Measurements from ENCODE around the gene COL16A1.

Gene COL16A1

GRCh38 chr1:31695327-31695726, 8.5 kb downstream of the COL16A1 start:
- Histone ChIP-seq H3K27ac (ENCODE audit: low read depth, low read length) (no peak overlapping the region), H3K79me2 (ENCODE audit: control insufficient read depth, insufficient read depth, low read length, unreplicated experiment) (peaks cover 11% of the 10 kb centered on the region), H2AFZ (ENCODE audit: low read length, unreplicated experiment) (no peak overlapping the region), H3K36me3 (ENCODE audit: insufficient read depth, low read length) (peaks cover 11% of the 10 kb centered on the region; the same call in 1 of the 2 replicates), H3K4me3 (ENCODE audit: low read depth, low read length) (no peak overlapping the region), H3K4me1 (ENCODE audit: control insufficient read depth, insufficient read depth, low read length, unreplicated experiment) (peaks cover 18% of the 10 kb centered on the region), H3K27me3 (ENCODE audit: insufficient read depth, low read length) (no peaks in the 10 kb centered on the region)

GRCh38 chr1:31694964-31695313, 8.9 kb downstream of the COL16A1 start:
- no peaks in the 10 kb centered on the region for H3K27me3 ChIP-seq (ENCODE audit: insufficient read depth, low read length)
- peaks cover 7% of the 10 kb centered on the region for H3K79me2 ChIP-seq (ENCODE audit: control insufficient read depth, insufficient read depth, low read length, unreplicated experiment)
- H3K4me1 ChIP-seq (ENCODE audit: control insufficient read depth, insufficient read depth, low read length, unreplicated experiment), result peaks cover 18% of the 10 kb centered on the region
- no peak overlapping the region for H3K4me3 ChIP-seq (ENCODE audit: low read depth, low read length)
- no peak overlapping the region for H3K27ac ChIP-seq (ENCODE audit: low read depth, low read length)
- H3K36me3 ChIP-seq (ENCODE audit: insufficient read depth, low read length), result peaks cover 11% of the 10 kb centered on the region; the same call in 1 of the 2 replicates
- no peak overlapping the region for H2AFZ ChIP-seq (ENCODE audit: low read length, unreplicated experiment)

- no peaks in the 10 kb centered on the region for H3K27me3 ChIP-seq (ENCODE audit: insufficient read depth, low read length)
- H3K79me2 ChIP-seq (ENCODE audit: control insufficient read depth, insufficient read depth, low read length, unreplicated experiment), result peaks cover 1% of the 10 kb centered on the region
- peaks cover 11% of the 10 kb centered on the region; the same call in 1 of the 2 replicates for H3K36me3 ChIP-seq (ENCODE audit: insufficient read depth, low read length)
- H2AFZ ChIP-seq (ENCODE audit: low read length, unreplicated experiment), result no peak overlapping the region
- no peak overlapping the region for H3K27ac ChIP-seq (ENCODE audit: low read depth, low read length)
- H3K4me1 ChIP-seq (ENCODE audit: control insufficient read depth, insufficient read depth, low read length, unreplicated experiment), result peaks cover 17% of the 10 kb centered on the region
- no peak overlapping the region for H3K4me3 ChIP-seq (ENCODE audit: low read depth, low read length)
Measured at GRCh38 chr1:31694069-31694963, 9.5 kb downstream of the COL16A1 start.

GRCh38 chr1:31693231-31693630, 10.6 kb downstream of the COL16A1 start:
- Histone ChIP-seq H3K4me1 (ENCODE audit: control insufficient read depth, insufficient read depth, low read length, unreplicated experiment) (peaks cover 25% of the 10 kb centered on the region), H3K36me3 (ENCODE audit: insufficient read depth, low read length) (peaks cover 11% of the 10 kb centered on the region; the same call in 1 of the 2 replicates), H3K27me3 (ENCODE audit: insufficient read depth, low read length) (no peaks in the 10 kb centered on the region), H2AFZ (ENCODE audit: low read length, unreplicated experiment) (no peak overlapping the region), H3K27ac (ENCODE audit: low read depth, low read length) (no peak overlapping the region), H3K4me3 (ENCODE audit: low read depth, low read length) (no peak overlapping the region), H3K79me2 (ENCODE audit: control insufficient read depth, insufficient read depth, low read length, unreplicated experiment) (no peaks in the 10 kb centered on the region)

GRCh38 chr1:31691951-31692350, 11.9 kb downstream of the COL16A1 start:
- H2AFZ ChIP-seq (ENCODE audit: low read length, unreplicated experiment), result no peak overlapping the region

GRCh38 chr1:31691446-31691845, 12.4 kb downstream of the COL16A1 start:
- no peak overlapping the region for H3K4me3 ChIP-seq (ENCODE audit: low read depth, low read length)
- H2AFZ ChIP-seq (ENCODE audit: low read length, unreplicated experiment), result no peak overlapping the region
- no peaks in the 10 kb centered on the region for H3K79me2 ChIP-seq (ENCODE audit: control insufficient read depth, insufficient read depth, low read length, unreplicated experiment)
- peaks cover 25% of the 10 kb centered on the region for H3K4me1 ChIP-seq (ENCODE audit: control insufficient read depth, insufficient read depth, low read length, unreplicated experiment)
- H3K27me3 ChIP-seq (ENCODE audit: insufficient read depth, low read length), result no peaks in the 10 kb centered on the region
- peaks cover 3% of the 10 kb centered on the region; the same call in 1 of the 2 replicates for H3K36me3 ChIP-seq (ENCODE audit: insufficient read depth, low read length)
- H3K27ac ChIP-seq (ENCODE audit: low read depth, low read length), result no peak overlapping the region

More at GRCh38 chr1:31691951-31692350, 11.9 kb downstream of the COL16A1 start:
- Histone ChIP-seq H3K27me3 (ENCODE audit: insufficient read depth, low read length) (no peaks in the 10 kb centered on the region), H3K4me3 (ENCODE audit: low read depth, low read length) (no peak overlapping the region), H3K4me1 (ENCODE audit: control insufficient read depth, insufficient read depth, low read length, unreplicated experiment) (peaks cover 25% of the 10 kb centered on the region), H3K27ac (ENCODE audit: low read depth, low read length) (no peak overlapping the region), H3K79me2 (ENCODE audit: control insufficient read depth, insufficient read depth, low read length, unreplicated experiment) (no peaks in the 10 kb centered on the region), H3K36me3 (ENCODE audit: insufficient read depth, low read length) (peaks cover 5% of the 10 kb centered on the region; the same call in 1 of the 2 replicates)

- peak overlapping the region; percentile 74 for H3K27ac ChIP-seq (ENCODE audit: low read depth, low read length)
- peaks cover 3% of the 10 kb centered on the region; the same call in 1 of the 2 replicates for H3K36me3 ChIP-seq (ENCODE audit: insufficient read depth, low read length)
- no peaks in the 10 kb centered on the region for H3K27me3 ChIP-seq (ENCODE audit: insufficient read depth, low read length)
- no peaks in the 10 kb centered on the region for H3K79me2 ChIP-seq (ENCODE audit: control insufficient read depth, insufficient read depth, low read length, unreplicated experiment)
- no peak overlapping the region for H2AFZ ChIP-seq (ENCODE audit: low read length, unreplicated experiment)
- H3K4me3 ChIP-seq (ENCODE audit: low read depth, low read length), result no peak overlapping the region
- peaks cover 25% of the 10 kb centered on the region for H3K4me1 ChIP-seq (ENCODE audit: control insufficient read depth, insufficient read depth, low read length, unreplicated experiment)
Measured at GRCh38 chr1:31690921-31691320, 12.9 kb downstream of the COL16A1 start.

DNA sequence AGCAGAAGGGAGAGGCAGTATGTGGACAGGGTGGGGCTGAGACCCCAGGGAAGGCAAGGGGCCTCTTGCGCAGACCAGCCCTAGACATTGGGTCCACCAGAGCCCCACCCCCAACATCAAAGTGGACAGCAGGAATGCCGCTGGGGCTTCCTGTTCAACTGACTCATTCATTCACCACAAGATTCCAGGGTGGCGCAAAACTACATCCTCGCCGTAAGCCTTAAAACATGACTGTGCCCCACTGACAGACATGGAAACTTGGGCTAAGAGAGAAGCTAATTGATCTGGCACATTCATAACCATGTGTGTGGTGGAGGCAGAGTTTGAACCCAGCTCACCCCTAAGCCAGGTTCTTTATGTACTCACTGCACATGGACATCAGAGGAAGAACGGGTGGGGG, 14.0 kb downstream of the COL16A1 start:
- H3K27me3 ChIP-seq (ENCODE audit: insufficient read depth, low read length), result no peaks in the 10 kb centered on the region
- H3K4me3 ChIP-seq (ENCODE audit: low read depth, low read length), result peak overlapping the region; percentile 31; the same call in 1 of the 2 replicates
- no peak overlapping the region for H2AFZ ChIP-seq (ENCODE audit: low read length, unreplicated experiment)
- H3K27ac ChIP-seq (ENCODE audit: low read depth, low read length), result peak overlapping the region; percentile 74
- no peaks in the 10 kb centered on the region for H3K79me2 ChIP-seq (ENCODE audit: control insufficient read depth, insufficient read depth, low read length, unreplicated experiment)
- H3K4me1 ChIP-seq (ENCODE audit: control insufficient read depth, insufficient read depth, low read length, unreplicated experiment), result peaks cover 25% of the 10 kb centered on the region
- H3K36me3 ChIP-seq (ENCODE audit: insufficient read depth, low read length), result peaks cover 3% of the 10 kb centered on the region; the same call in 1 of the 2 replicates

- Histone ChIP-seq H3K27ac (ENCODE audit: low read depth, low read length) (peak overlapping the region; percentile 74), H3K36me3 (ENCODE audit: insufficient read depth, low read length) (peaks cover 3% of the 10 kb centered on the region; the same call in 1 of the 2 replicates), H3K4me3 (ENCODE audit: low read depth, low read length) (peak overlapping the region; percentile 31; the same call in 1 of the 2 replicates), H2AFZ (ENCODE audit: low read length, unreplicated experiment) (no peak overlapping the region), H3K79me2 (ENCODE audit: control insufficient read depth, insufficient read depth, low read length, unreplicated experiment) (no peaks in the 10 kb centered on the region), H3K27me3 (ENCODE audit: insufficient read depth, low read length) (no peaks in the 10 kb centered on the region), H3K4me1 (ENCODE audit: control insufficient read depth, insufficient read depth, low read length, unreplicated experiment) (peaks cover 25% of the 10 kb centered on the region)
Measured at GRCh38 chr1:31689379-31689778, 14.4 kb downstream of the COL16A1 start.

DNA sequence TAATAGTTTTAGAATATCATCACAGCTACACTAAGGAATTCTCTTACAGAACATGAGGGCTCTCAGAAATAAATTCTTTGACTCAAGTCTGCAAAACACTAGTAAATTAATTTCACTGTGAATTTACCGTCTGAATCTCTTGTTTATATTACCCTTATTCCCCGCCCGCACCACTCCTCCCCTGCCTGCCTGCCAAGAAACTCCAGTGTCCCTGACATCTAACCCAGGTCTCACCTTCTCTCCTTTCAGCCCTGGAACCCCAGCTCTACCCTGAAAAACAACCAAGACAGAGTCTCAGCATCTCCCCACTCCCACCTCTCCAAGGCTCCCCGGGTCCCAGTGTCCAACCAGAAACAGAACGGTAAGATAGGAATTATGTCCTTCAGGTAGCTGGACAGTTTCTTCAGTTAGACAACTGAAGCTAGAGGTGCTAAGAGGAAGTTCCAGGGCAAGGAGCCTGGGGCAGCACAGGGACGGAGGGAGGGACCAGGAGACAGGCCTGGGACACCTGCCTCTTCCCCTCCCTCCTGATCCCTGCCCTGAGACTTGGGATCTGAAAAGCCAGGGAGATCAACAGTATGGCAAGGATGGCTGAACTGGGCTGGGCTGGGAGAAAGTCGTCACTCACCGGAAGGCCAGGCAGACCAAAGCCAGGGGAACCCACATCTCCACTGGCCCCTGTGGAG, 15.4 kb downstream of the COL16A1 start:
- H3K27ac ChIP-seq (ENCODE audit: low read depth, low read length), result no peak overlapping the region
- H2AFZ ChIP-seq (ENCODE audit: low read length, unreplicated experiment), result no peak overlapping the region
- peaks cover 3% of the 10 kb centered on the region; the same call in 1 of the 2 replicates for H3K36me3 ChIP-seq (ENCODE audit: insufficient read depth, low read length)
- no peak overlapping the region for H3K4me3 ChIP-seq (ENCODE audit: low read depth, low read length)
- H3K79me2 ChIP-seq (ENCODE audit: control insufficient read depth, insufficient read depth, low read length, unreplicated experiment), result no peaks in the 10 kb centered on the region
- no peaks in the 10 kb centered on the region for H3K27me3 ChIP-seq (ENCODE audit: insufficient read depth, low read length)
- peaks cover 25% of the 10 kb centered on the region for H3K4me1 ChIP-seq (ENCODE audit: control insufficient read depth, insufficient read depth, low read length, unreplicated experiment)

Data from ACC112 (cell line).